Astrocyte (in vitro differentiated cells and primary cell): ENCODE data around the gene TPST2. TPM values are rescaled to one million over a fixed set of nuclear protein-coding genes. Genes with fewer than 3 reads are reported as not detected.

ENCODE experiments used
- DNase-seq: peaks from one replicate; pipeline ENCODE4 v3.0.0-alpha.2; 2010; ENCODE audit warnings: low read depth
- FAIRE-seq: peaks from 2 replicates; lab custom pipeline; 2011; peaks lifted over from hg19 to GRCh38; lab: Jason Lieb, UNC
- H2AFZ ChIP-seq: 2 replicates; pipeline ENCODE4 v1.6.0; 2012; ENCODE audit warnings: low read depth, low read length, inconsistent platforms
- H3K27ac ChIP-seq: 2 replicates; pipeline ENCODE4 v1.5.1; 2011; ENCODE audit warnings: low read depth, low read length, inconsistent platforms
- H3K27me3 ChIP-seq: 2 replicates; pipeline ENCODE4 v1.6.0; 2011; ENCODE audit warnings: low read length, inconsistent platforms; ENCODE audit not compliant: insufficient read depth
- H3K36me3 ChIP-seq: 2 replicates; pipeline ENCODE4 v1.5.1; 2011; ENCODE audit warnings: low read length, inconsistent platforms; ENCODE audit not compliant: insufficient read depth
- H3K4me1 ChIP-seq: 2 replicates; pipeline ENCODE4 v1.5.1; 2011; ENCODE audit warnings: low read length, inconsistent platforms; ENCODE audit not compliant: insufficient read depth
- H3K4me2 ChIP-seq: 2 replicates; pipeline ENCODE4 v1.6.0; 2012; ENCODE audit warnings: low read length, inconsistent platforms
- H3K4me3 ChIP-seq: 2 replicates; pipeline ENCODE4 v1.5.1; 2011; ENCODE audit warnings: low read depth, mild to moderate bottlenecking, low read length, inconsistent platforms; ENCODE audit not compliant: insufficient read depth
- H3K79me2 ChIP-seq: 2 replicates; pipeline ENCODE4 v1.6.0; 2012; ENCODE audit warnings: mild to moderate bottlenecking, low read length, inconsistent platforms; ENCODE audit not compliant: insufficient read depth
- H3K9ac ChIP-seq: 2 replicates; pipeline ENCODE4 v1.6.0; 2012; ENCODE audit warnings: mild to moderate bottlenecking, low read length, inconsistent platforms
- H3K9me3 ChIP-seq: 2 replicates; pipeline ENCODE4 v1.5.1; 2012; ENCODE audit warnings: low read depth, mild to moderate bottlenecking, low read length, inconsistent platforms; ENCODE audit not compliant: insufficient read depth
- H4K20me1 ChIP-seq: 2 replicates; pipeline ENCODE4 v1.6.0; 2012; ENCODE audit warnings: low read length, inconsistent platforms; ENCODE audit not compliant: insufficient read depth
- H3K27ac Mint-ChIP-seq: one replicate; pipeline ENCODE4 v1.8.0; 2021; ENCODE audit warnings: mild to moderate bottlenecking, mixed read lengths; ENCODE audit not compliant: unreplicated experiment
- H3K27me3 Mint-ChIP-seq: one replicate; pipeline ENCODE4 v1.8.0; 2021; ENCODE audit warnings: low read depth, mixed read lengths; ENCODE audit not compliant: unreplicated experiment
- H3K36me3 Mint-ChIP-seq: one replicate; pipeline ENCODE4 v1.8.0; 2021; ENCODE audit warnings: low read depth, mixed read lengths; ENCODE audit not compliant: unreplicated experiment
- H3K4me1 Mint-ChIP-seq: one replicate; pipeline ENCODE4 v1.8.0; 2021; ENCODE audit warnings: low read depth, mixed read lengths; ENCODE audit not compliant: unreplicated experiment
- H3K4me3 Mint-ChIP-seq: one replicate; pipeline ENCODE4 v1.8.0; 2021; ENCODE audit warnings: mild to moderate bottlenecking, moderate library complexity, mixed read lengths; ENCODE audit not compliant: unreplicated experiment
- H3K9me3 Mint-ChIP-seq: one replicate; pipeline ENCODE4 v1.8.0; 2021; ENCODE audit warnings: mild to moderate bottlenecking, mixed read lengths; ENCODE audit not compliant: unreplicated experiment
- CTCF ChIP-seq: IDR thresholded peaks from 2 replicates; pipeline ENCODE4 v1.5.1; 2011; ENCODE audit warnings: low read depth, mild to moderate bottlenecking, inconsistent platforms, low read length, moderate library complexity; ENCODE audit not compliant: insufficient read depth
- EZH2 ChIP-seq: IDR thresholded peaks from 2 replicates; pipeline ENCODE4 v1.6.1; 2012; ENCODE audit warnings: mild to moderate bottlenecking, low read length, inconsistent platforms; ENCODE audit not compliant: insufficient read depth
- total RNA-seq: library from RNA; stranded (reverse); gene quantifications from 2 replicates; pipeline ENCODE4 v1.2.1, GENCODE V29; 2021

TPST2 gene
- total RNA-seq, 1 donor from 2014 or later: 55.7 TPM

- peaks cover 4% of the 10 kb centered on the region for H4K20me1 ChIP-seq
- H3K4me3 ChIP-seq: no peak overlapping the region
- H3K27ac Mint-ChIP-seq: no peak overlapping the region
- FAIRE-seq: no peak
- H3K27ac ChIP-seq: no peak overlapping the region
- H3K4me3 Mint-ChIP-seq: no peak overlapping the region
- peaks cover 10% of the 10 kb centered on the region for H3K79me2 ChIP-seq
- H3K9me3 ChIP-seq: no peaks in the 10 kb centered on the region
- H3K36me3 Mint-ChIP-seq: peaks cover 2% of the 10 kb centered on the region
- peaks cover 10% of the 10 kb centered on the region for H3K4me1 ChIP-seq
- H3K4me2 ChIP-seq: no peak overlapping the region
- H3K36me3 ChIP-seq: no peaks in the 10 kb centered on the region
- peaks cover 2% of the 10 kb centered on the region for H3K4me1 Mint-ChIP-seq
- H2AFZ ChIP-seq: no peak overlapping the region
- H3K9ac ChIP-seq: no peak overlapping the region
- no peak for DNase-seq
- H3K27me3 Mint-ChIP-seq: peaks cover 27% of the 10 kb centered on the region
- no peak for TF ChIP-seq EZH2
- no peak for TF ChIP-seq CTCF
- H3K9me3 Mint-ChIP-seq: no peaks in the 10 kb centered on the region
- peaks cover 11% of the 10 kb centered on the region for H3K27me3 ChIP-seq
Measured at GRCh38 chr22:26593763-26594162, 3.8 kb upstream of the TPST2 start.

GRCh38 chr22:26592421-26592891, 2.5 kb upstream of the TPST2 start:
- DNase-seq (no peak), FAIRE-seq (no peak)
- Histone ChIP-seq H4K20me1 (peaks cover 8% of the 10 kb centered on the region), H3K27me3 (peaks cover 11% of the 10 kb centered on the region), H3K4me3 (no peak overlapping the region), H2AFZ (no peak overlapping the region), H3K4me1 (peaks cover 12% of the 10 kb centered on the region), H3K79me2 (peaks cover 23% of the 10 kb centered on the region), H3K4me2 (no peak overlapping the region), H3K9ac (no peak overlapping the region), H3K36me3 (no peaks in the 10 kb centered on the region), H3K9me3 (no peaks in the 10 kb centered on the region), H3K27ac (no peak overlapping the region)
- peaks cover 2% of the 10 kb centered on the region for H3K9me3 Mint-ChIP-seq
- H3K4me3 Mint-ChIP-seq: no peak overlapping the region
- peaks cover 3% of the 10 kb centered on the region for H3K36me3 Mint-ChIP-seq
- peaks cover 21% of the 10 kb centered on the region for H3K27me3 Mint-ChIP-seq
- peaks cover 10% of the 10 kb centered on the region for H3K4me1 Mint-ChIP-seq
- H3K27ac Mint-ChIP-seq: no peak overlapping the region
- TF ChIP-seq CTCF (no peak), EZH2 (no peak)

GRCh38 chr22:26589367-26589844, 526 bp downstream of the TPST2 start:
- Histone ChIP-seq H3K4me1 (peaks cover 25% of the 10 kb centered on the region), H3K4me3 (peak overlapping the region; percentile 74), H4K20me1 (peaks cover 35% of the 10 kb centered on the region), H3K27me3 (peaks cover 3% of the 10 kb centered on the region), H2AFZ (peak overlapping the region; percentile 57), H3K27ac (peak overlapping the region; percentile 65), H3K4me2 (peak overlapping the region; percentile 94), H3K36me3 (no peaks in the 10 kb centered on the region), H3K9me3 (no peaks in the 10 kb centered on the region), H3K79me2 (peaks cover 40% of the 10 kb centered on the region), H3K9ac (peak overlapping the region; percentile 89)
- TF ChIP-seq CTCF (no peak), EZH2 (no peak)
- H3K27ac Mint-ChIP-seq: peak overlapping the region; percentile 77
- peaks cover 19% of the 10 kb centered on the region for H3K4me1 Mint-ChIP-seq
- peak overlapping the region; percentile 92 for H3K4me3 Mint-ChIP-seq
- H3K36me3 Mint-ChIP-seq: peaks cover 2% of the 10 kb centered on the region
- H3K27me3 Mint-ChIP-seq: peaks cover 8% of the 10 kb centered on the region
- DNase-seq (no peak), FAIRE-seq (no peak)
- peaks cover 2% of the 10 kb centered on the region for H3K9me3 Mint-ChIP-seq
